HG02885 (cell line): ENCODE data around the gene TMCO2.
"Not testable (repeated sequence)": the region's sequence is repeated elsewhere in the genome, so short reads cannot be mapped to it uniquely, and the experiment has no call there.

Experiments
- ATAC-seq: cut with Tn5 transposase; IDR thresholded peaks from one replicate; pipeline ENCODE4 v1.9.1; 2021; ENCODE audit warnings: mild to moderate bottlenecking; ENCODE audit not compliant: unreplicated experiment, poor library complexity

TMCO2 gene

DNA sequence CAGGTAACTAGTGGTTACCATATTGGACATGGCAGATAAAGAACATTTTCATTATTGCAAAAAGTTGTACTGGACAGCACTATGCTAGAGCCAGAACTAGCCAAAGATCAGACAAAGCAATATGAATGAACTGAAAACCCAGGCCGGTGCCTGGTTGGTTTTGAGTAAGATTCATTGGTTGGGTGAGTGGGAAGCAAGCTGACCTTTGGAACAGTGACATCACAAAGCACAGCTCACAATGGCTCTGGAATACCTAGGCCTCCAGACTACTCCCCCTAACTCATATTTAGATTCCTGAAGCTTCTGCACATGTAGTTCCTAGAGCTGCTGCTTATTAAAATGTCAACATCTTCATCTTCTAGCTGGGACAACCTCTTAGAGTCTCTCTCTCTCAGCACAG lies at the start of gene TMCO2:
Gene TMCO2 (plus strand): TSS at position 283 of the 400 bp plus-strand sequence. CDS start 57 bp downstream, at position 340.
- ATAC-seq = no peak

DNA sequence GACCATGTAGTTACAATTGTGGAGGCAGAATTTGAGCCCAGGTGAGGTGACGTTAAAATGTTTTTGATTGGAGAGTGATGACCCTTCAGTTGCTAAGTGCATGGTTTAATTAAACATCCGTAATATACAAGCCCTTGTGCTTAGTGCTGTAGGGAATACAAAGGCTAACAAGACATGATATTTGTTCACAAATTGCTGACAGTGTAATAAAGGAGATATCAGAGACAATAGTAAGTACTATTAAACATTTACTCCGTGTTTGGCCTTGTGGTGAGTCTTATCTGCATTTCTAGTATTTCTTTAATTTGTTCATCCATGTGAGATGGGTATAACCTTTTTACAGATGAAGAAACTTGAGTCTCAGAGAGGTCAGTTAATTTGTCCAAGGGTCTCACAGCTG lies 48.6 kb upstream of the TMCO2 start:
- no peak for ATAC-seq

DNA sequence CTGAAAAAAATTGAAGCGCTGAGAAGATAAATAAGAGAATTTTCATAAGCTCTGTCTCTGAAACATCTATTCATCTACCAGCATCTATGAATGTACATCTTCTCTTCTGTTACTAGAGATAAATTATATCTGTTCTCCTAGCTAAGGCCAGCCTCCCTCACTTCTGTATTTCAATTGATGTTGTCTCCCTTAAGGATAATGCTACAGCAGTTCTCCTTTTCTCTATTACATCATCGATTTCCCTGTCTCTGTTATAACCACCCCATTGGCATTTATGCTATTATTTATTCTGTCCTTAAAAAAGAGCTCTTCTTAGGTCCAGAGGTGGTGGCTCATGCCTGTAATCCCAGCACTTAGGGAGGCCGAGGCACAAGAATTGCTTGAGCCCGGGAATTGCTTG lies 42.9 kb upstream of the TMCO2 start:
- ATAC-seq = no peak

DNA sequence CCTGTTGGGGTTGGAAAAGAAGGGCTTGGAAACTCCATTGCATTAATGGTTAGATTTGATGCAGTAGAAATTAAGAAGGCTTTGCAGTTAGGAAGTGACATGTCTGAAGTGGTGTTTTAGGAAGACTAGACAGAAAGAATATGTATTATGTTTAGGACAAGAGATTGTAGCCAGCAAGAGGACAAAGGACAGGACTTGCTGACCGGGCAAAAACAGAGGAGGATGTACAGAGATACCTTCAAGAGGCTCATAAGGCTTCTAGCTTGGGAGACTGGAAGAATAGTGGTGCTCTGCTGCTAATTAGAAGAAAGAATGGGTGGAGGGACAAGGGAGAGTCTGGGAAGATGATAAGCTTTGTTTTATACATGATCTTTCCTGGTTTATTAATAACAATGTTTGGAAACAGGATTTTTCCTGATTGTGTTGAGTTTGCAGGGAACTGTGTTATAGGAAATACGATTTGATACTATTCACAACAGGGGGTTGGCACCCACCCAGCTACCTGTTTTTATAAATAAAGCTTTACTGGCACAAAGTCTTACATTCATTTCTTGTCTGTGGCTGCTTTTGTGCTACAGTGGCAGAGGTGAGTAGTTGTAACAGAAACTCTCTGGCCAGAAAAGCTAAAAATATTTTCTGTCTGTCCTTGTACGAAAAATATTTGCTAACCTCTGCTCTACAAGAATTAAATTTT lies 37.1 kb upstream of the TMCO2 start:
- no peak for ATAC-seq

DNA sequence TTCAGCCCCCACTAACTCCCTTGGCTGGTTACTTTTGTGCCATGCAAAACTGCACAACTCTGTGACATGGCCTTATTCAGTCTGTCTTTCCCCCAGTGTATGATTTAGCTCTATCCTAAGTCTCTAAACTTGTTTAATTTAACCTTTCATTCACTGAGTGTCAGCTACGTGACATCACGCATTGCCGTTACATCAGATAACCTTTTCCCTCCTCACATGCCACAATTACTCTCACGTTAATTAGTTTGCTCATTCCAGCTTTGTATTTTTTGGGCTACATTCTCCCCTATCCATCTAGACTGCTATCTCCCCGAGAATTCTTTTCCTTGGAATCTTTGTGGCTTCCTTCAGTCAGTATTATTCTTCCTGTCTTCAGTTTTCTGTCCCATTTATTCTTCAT lies 29.4 kb upstream of the TMCO2 start:
- ATAC-seq = no peak

DNA sequence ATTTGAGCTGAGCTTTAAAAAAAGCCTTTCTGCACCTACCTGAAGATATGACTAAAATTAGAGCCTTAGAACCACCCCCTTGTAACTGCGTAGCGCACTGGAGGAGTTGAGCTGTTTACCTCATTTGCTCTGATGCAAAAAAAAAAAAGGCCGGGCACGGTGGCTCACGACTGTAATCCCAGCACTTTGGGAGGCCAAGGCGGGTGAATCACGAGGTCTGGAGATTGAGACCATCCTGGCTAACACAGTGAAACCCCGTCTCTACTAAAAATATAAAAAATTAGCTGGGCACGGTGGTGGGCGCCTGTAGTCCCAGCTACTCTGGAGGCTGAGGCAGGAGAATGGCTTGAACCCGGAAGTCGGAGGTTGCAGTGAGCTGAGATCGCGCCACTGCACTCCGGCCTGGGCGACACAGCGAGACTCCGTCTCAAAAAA lies 26.2 kb upstream of the TMCO2 start:
- not testable (repeated sequence) for ATAC-seq

DNA sequence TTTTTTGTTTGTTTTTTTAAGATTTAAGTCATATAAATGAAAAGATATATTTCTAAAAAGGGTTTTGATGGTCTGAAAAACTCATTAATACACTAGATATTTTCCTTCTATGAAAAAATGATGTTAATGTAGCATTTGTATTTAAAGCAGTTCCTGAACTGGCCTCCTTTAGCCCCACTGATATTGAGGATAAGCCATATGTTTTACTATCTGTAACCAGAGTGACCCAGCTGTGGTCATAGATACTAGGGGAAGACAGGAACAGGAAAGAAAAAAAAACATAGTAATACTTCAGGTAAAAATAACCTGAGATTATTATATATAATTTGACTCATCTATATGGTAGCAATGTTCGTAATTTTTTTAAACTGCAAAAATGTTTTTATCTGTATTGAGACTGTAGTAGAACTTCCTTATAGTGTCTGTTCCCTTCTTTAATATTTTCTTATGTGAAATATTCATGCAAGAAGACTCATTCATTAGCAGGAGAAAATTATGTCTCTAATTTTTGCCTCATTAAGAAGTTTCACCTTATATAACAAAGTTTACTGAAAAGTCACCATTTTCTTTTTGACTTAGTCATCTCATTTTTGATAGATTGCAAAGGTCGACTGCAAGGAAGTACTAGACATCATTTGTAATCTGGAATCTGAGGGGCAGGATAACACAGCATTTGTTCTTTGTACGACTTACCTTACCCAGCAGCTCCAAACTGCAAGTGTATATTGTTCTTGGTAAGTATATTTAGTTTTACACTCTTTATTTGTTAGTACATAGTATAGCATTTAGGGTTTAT lies 25.6 kb upstream of the TMCO2 start:
- ATAC-seq = no peak

DNA sequence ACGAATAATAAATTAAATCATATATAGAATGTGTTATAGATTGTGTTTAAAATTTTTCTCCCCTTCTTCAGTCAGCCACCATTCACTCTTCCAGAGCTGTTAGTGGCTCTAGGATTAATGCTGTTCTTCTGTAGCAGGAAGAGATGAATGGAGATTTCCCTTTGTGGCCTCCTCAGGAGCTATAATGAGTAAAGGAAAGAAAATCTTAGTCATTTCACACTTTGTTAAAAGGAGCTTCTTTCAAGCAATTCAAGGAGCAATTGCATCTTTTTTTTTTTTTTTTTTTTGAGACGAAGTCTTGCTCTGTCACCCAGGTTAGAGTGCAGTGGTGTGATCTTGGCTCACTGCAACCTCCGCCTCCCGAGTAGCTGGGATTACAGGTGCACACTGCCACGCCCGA lies 23.7 kb upstream of the TMCO2 start:
- ATAC-seq = no peak

DNA sequence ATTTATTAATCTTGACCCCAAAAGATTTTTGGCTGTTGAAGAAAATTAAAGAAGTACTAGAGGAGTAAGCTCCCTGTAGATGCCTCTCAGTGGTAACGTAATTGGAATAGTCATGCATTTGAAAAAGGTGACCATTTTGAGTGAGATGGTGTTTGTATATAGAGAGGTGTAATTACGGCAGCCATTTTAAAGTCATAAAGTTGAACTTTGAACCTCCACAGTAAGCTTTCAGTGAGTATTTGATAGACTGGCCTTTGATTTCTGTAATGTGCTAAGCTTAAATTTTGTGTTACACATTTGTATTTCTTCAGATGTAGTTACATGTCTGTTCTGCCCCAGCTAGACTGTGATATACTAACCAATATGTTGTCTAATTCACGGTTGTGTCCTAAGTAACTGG lies 21.5 kb upstream of the TMCO2 start:
- ATAC-seq = no peak

DNA sequence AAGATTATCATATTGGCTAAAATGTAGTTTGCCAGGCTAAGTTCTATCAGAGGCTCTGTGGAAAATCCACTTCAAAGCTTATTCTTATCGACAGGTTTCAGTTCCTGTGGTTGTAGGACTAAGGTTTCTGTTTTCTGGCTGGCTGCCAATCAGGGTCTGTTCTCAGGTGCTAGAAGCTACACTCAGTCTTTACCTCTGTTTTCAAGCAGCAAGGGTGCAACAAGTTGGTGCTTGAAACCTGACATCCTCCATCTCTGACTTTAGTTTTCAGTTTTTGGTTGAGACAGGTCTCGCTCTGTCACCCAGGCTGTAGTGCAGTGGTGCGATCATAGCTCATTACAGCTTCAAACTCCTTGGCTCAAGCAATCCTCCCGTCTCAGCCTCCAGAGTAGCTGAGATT lies 15.3 kb upstream of the TMCO2 start:
- ATAC-seq = peak; percentile 86

DNA sequence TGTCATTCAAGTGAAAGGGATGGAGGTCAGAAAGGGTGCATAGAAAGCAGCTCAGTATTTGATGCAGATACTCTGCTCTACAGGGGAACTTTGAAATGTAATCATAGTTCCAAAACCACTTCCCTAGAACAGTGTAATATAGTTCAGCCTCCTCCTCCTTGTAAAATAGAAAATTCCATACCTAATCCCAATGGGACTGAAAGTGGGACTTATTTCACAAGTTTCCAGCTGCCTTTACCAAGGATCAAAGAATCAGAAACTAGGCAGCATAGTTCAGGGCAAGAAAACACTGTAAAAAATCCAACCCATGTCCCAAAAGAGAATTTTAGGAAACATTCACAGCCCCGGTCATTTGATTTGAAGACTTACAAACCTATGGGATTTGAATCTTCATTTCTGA lies 8.1 kb upstream of the TMCO2 start:
- ATAC-seq = no peak

DNA sequence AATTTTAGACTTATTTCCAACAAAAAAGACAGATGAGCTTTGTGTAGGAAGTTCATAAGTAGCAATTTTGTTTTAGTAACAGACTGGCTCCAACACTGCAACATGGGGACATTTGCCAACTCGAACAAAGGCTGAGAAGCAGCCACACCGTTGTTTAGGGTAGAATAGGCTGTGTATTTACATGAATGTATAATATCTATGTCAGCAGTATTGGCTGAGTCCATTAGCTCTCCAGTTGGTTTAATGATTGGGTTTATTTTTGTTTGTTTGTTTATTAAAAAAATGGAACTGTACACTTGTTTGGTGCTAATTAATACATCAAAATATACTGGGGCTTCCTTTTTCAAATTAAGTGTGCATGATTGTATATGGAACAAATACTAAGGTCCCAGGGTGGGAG lies 7.3 kb upstream of the TMCO2 start:
- ATAC-seq = no peak

DNA sequence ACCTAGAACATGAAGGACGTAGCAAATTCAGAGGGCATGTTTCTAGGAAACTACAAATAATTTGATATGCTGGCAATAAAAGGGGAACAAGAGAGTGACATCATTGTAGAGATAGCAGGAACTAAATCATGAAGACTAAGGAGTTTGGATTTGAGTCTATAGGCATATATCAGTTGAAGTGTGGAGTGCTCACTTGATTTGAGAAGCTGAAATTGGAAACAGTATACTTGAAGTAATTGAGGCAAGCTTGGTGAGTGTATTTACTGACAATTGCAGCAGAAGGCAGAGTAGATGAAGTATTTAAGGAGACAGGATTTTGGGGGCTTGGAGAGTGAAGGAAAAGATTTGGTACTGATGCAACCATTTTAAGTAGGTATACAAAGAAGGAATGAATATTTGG lies 6.4 kb upstream of the TMCO2 start:
- ATAC-seq = peak; percentile 13

DNA sequence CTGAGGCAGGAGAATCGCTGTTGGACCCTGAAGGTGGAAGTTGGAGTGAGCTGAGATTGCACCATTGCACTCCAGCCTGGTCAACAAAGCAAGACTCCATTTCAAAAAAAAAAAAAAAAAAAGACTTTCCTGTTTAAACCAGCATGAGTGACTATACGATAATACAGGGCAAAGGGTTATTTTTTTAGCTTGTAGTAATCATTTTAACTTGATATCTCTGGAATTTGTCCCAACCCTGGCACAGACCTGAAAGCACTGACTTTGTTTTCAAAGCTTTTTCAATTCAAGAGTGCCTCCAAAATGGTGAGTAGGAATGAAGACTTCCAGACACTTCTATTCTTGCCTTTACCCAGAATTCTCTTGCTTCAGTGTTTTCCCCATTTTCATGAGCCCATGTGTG lies 4.4 kb upstream of the TMCO2 start:
- ATAC-seq = no peak

DNA sequence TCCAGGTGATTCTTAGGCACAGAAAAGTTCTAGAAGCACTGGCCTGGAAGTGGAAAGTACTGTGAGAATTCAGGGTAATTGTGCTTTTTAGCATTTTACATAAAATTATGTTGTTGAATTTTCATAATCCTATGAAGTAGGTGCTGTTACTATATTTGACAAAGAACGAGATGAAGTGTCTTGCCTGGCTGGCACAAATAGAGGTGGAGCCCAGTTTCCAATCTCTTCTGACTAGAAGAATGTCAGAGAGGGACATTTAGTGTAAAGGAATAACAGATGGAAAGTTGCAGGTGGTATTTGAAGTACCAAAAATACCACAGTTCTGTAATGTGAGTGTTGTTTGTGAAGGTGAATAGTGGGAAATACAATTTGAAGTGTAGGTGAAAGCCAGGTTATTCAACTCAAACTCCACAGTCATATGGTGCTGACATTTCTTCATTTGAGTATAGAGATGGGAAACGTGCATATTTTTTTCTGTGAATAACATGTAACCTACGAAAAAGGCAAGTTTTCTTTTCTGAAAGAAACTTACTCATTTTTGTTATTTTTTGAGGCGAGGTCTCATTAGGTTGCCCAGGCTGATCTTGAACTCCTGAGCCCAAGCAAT lies 3.5 kb upstream of the TMCO2 start:
- no peak for ATAC-seq

DNA sequence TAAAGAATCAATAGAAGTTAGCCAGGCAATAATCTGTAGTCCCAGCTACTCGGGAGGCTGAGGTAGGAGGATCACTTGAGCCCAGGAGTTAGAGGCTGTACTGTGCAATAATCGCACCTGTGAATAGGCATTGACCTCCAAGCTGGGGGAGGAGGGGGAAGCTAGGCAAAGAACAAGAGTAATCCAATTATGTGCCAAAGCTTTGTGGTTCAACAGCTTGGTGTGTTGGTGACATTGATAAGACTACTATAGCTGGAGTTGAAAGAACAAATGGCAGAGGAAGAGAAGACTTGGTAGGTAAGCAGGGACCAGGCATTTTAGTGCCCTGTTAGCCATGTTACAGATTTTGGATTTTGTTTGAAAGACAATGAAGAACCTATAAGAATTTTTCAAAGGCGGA lies 2.1 kb upstream of the TMCO2 start:
- ATAC-seq = no peak

DNA sequence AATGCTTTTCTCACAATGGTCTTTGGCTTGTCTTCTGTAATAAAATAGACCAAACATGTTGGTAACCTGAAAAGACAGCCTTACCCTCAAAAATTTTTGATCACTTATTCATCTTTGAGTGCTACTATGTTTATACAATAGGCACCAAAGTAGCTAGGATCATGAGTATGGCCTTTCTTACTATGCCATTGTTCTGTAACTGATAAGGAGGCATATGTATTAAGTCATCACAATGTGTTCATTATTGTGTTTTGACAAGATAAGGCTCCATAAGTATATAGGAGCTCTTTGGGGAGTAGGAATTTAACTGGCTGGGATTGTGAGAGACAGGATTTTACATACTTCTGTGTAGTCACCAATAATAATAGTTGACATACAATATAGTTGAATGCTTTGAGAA lies 675 bp downstream of the TMCO2 start:
- no peak for ATAC-seq

DNA sequence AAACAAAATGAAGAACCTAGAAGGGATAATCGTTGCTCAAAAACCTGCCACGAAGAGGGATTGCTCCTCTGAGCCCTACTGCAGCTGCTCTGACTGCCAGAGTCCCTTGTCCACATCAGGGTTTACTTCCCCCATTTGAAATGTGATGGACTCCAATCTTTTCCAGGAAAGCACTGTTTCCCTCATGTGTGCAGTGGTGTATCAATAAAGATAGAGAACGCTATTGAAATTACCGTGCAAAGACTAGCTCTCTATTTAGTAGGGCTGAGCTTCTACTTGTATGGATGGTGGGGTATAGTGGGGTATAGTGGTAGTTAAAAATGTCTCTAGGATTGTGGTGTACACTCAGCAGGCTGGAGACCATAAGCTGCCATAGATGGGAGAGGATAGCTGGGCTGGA lies 3.7 kb downstream of the TMCO2 start:
- no peak for ATAC-seq

DNA sequence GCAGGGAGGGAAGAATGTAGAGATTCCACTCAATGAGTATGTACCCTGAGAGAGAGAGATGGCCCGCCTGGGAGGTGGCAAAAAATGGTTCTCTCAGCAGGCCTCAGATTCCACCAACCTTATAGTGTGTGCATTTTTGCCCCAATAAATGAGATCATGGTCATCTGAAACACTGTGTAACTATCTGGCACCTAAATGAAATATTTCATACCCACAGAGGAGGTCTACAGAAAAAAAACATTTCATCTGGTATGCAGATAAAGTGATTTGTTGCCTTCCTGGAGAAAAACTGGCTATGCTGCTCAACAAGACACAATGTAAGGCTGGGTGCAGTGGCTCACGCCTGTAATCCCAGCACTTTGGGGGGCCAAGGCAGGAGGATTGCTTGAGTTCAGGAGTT lies 4.9 kb downstream of the TMCO2 start:
- ATAC-seq = no peak

DNA sequence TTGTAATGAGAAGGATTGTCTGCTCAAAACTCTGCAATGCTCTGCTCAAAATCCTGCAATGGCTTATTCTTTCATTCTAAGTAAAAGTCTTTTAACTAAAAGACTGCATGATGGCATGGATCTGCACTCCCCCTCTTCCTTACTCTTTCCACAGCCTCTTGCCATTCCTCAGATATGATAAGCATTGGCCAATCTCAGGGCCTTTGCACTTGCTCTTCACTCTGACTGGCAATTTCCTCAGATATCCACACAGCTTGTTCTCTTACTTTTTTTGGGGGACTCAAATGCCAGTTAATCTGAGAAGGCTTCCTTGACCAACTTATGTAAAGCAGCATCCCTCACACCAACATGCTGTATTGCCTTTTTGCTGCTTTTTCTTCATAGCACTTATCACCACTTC lies 7.5 kb downstream of the TMCO2 start:
- no peak for ATAC-seq

DNA sequence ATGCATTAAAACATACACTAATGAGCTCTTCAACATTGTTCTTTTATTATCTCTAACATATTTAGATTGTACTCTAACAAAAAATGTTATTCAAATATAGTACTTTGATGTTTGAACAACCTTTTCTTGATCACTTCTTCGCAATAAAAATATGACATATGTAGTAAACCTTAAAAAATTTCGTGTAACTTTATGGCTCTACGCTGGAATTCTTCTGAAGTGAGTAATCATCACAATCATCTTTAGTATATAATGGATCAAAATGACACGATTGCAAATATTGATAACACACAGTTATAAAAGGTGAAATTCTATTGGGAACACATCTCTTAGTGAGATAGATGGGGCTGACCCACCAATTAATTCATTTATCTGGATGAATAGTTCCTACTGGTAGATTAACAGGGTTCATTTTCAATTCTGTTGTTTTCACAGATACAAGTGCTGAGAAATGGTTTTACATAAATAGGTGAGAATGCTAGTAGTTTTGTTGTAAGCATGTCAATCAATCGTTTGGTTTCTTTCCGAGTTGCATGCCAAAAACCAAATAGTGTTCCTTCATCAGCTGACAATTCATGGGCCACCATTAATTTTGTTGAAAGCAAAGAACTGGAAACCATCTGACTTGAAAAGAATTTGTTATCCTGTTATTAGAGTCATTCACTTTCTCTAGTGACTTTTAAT lies 8.8 kb downstream of the TMCO2 start:
- ATAC-seq = no peak
